ENCODE data around the gene BLOC1S1. TPM values are rescaled to one million over a fixed set of nuclear protein-coding genes. Genes with fewer than 3 reads are reported as not detected.

The BLOC1S1 gene
- total and polyA plus RNA-seq, 4 donors, result 87.3 to 351 (median 181) TPM

DNA sequence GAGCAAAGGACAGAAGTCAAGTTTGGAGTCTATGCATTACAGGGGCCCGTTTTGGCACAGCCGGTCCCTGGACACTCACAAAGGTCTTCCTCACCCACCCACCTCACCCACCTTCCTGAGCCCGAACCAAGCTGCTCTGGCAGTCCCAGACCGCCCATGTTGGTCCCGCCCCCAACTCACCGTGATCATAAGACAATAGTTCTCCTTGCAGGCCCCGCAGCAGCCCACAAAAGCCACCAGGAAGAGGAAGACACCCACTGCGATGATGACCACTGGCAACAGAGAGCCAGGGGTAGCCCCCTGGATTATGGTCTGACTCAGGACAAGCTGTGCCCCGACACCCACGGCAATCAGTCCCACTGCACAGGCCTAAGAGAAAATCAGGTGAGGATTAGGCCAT lies 11.1 kb downstream of the BLOC1S1 start:
- Histone ChIP-seq H3K4me1 (ENCODE audit: control insufficient read depth in 1 of 2, insufficient read depth in 2 of 2, low read length in 2 of 2) (no peaks in the 10 kb centered on the region), H3K4me3 (ENCODE audit: low read length in 2 of 2) (peak overlapping the region in 1 of 2 donors; percentile 92), H3K27ac (ENCODE audit: low read depth in 1 of 2, low read length in 2 of 2) (peak overlapping the region in 1 of 2 donors; percentile 9), H3K9me3 (ENCODE audit: control insufficient read depth, low read length) (no peaks in the 10 kb centered on the region), H3K36me3 (ENCODE audit: control insufficient read depth in 1 of 2, insufficient read depth in 2 of 2, low read length in 1 of 2) (no peaks in the 10 kb centered on the region), H3K27me3 (ENCODE audit: control insufficient read depth in 1 of 2, insufficient read depth in 2 of 2, low read length in 1 of 2) (no peaks in the 10 kb centered on the region)
- no peak for DNase-seq
- no peak for ATAC-seq (ENCODE audit: low FRiP score)
- intact Hi-C loops (cut with DNase I), result no loop called here
- WGBS, 2 donors, result 27 to 33% methylated on average over 10 of the region's 10 CpGs

DNA sequence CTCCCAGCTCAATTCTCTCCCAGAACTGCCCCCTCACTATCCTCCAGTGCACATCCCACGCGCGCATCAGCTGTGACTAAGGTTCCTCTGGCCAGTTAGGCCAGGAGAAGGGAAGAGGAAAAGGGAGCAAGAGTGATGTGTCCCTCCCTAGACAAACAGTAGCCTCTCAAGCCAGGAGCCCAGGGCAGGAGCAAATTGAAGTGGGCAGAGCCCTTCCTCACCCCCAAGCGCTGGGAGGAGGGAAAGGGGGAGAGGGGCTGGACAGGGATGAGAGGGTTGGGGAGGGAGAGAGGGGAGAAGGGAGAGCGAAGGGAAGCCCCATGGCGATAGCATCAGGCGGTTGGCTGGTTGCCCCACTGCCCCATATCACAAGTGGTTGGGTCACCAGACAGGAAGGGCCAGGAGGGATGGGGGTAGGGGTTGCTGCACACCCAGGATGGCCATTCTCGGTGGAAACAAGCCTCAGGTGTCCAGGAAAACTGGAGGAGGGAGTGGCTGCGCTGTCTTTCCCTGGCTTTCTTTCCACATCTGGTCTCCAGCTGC lies 11.9 kb downstream of the BLOC1S1 start:
- intact Hi-C loops (cut with DNase I), result no loop called here
- no peaks in the 10 kb centered on the region for H3K36me3 ChIP-seq (ENCODE audit: control insufficient read depth in 1 of 2, insufficient read depth in 2 of 2, low read length in 1 of 2)
- H3K9me3 ChIP-seq (ENCODE audit: control insufficient read depth, low read length), result no peaks in the 10 kb centered on the region
- H3K27me3 ChIP-seq (ENCODE audit: control insufficient read depth in 1 of 2, insufficient read depth in 2 of 2, low read length in 1 of 2), result no peaks in the 10 kb centered on the region
- ATAC-seq (ENCODE audit: low FRiP score), result no peak
- WGBS, 2 donors, result 3 to 4% methylated on average over 9 of the region's 9 CpGs
- DNase-seq, result peak; percentile 83 to 87
- peak overlapping the region; percentile 92 to 94 for H3K4me3 ChIP-seq (ENCODE audit: low read length in 2 of 2)
- no peaks in the 10 kb centered on the region for H3K4me1 ChIP-seq (ENCODE audit: control insufficient read depth in 1 of 2, insufficient read depth in 2 of 2, low read length in 2 of 2)
- H3K27ac ChIP-seq (ENCODE audit: low read depth in 1 of 2, low read length in 2 of 2), result peak overlapping the region in 1 of 2 donors; percentile 61

DNA sequence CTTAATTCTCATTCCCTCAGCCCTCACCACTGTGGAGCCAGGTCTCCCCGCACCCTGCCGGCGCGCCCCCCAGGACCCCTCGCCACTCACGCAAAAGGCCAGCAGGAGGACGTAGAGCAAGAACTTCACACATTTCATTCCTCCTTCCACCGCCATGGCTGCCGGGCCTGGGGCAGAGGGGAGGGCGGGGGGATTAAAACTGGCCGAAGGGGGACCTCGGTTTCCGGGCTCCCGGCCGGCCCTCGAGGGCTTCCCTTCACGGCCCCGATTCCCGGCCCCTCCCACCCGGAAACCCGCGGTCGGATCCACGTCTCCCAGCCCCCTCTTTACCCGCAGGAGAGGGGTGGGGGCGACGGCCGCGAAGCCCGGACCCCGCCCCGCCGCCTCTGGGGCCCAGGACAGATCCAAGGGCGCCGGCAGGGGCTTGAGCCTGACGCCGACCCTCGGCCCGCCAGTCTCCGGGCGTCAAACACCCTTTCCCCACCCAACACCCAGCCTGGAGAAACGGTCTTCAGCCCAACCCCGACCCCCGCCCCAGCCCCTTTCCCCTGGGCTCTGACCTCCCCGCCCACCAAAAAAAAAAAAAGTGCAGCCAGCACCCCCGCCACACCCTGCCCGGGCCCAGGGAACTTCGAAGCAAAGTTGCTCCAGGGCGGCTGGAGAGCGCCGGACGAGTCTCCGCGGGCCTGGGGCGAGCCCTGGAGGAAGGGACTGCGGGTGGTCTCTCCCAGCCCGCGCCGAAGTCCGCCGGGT lies 12.5 kb downstream of the BLOC1S1 start:
- DNase-seq, result peak; percentile 92 to 93
- intact Hi-C loops (cut with DNase I), result no loop called here
- peak; percentile 83 for ATAC-seq (ENCODE audit: low FRiP score)
- Histone ChIP-seq H3K36me3 (ENCODE audit: control insufficient read depth in 1 of 2, insufficient read depth in 2 of 2, low read length in 1 of 2) (no peaks in the 10 kb centered on the region), H3K4me3 (ENCODE audit: low read length in 2 of 2) (peak overlapping the region; percentile 92 to 94), H3K27ac (ENCODE audit: low read depth in 1 of 2, low read length in 2 of 2) (peak overlapping the region; percentile 84 to 94), H3K4me1 (ENCODE audit: control insufficient read depth in 1 of 2, insufficient read depth in 2 of 2, low read length in 2 of 2) (no peaks in the 10 kb centered on the region), H3K9me3 (ENCODE audit: control insufficient read depth, low read length) (no peaks in the 10 kb centered on the region), H3K27me3 (ENCODE audit: control insufficient read depth in 1 of 2, insufficient read depth in 2 of 2, low read length in 1 of 2) (no peaks in the 10 kb centered on the region)
- 0 to 1% methylated on average over 47 to 61 of the region's 61 CpGs for WGBS, 2 donors

DNA sequence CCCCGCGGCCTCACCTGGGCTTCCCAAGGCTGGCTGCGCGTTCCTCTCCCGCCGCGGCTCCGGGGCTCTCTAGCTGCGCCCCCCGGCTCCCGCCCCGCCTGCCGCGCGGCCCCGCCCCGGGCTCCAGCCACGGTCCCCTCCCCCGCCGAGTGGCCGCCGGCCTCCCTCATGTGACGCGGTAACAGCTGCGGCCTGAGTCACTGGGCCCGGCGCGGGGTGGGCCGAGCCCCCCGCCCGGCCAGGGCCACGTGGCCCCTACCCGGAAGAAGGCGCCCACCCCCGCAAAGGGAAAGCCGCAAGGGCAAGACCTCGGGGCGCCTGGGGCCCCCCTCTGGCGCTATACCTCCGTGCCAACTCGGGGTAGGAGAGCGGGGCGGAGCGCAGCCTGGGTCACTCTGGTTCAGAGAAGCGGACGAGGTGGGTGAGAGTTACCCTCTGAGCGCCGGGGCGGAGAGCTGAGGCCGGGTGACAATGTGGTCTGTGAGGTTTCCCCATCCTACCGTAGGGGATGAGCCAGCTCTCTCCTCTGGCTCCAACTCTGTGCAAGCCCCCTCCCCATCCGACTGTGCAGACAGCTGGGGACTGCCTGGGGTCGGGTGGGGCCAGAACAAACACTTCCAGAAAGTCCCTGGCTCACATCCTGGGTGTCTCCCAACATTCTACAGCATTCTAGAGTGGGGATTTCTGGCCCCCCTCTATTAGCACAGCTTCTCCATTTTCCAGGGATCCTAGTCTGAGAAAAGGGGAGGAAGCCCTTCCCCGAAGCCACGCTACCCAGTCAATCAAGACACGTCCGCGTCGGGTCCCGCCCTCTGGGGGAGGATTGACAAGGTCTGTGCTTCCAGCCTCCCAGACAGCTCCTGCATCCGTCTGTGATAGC lies 13.3 kb downstream of the BLOC1S1 start, which contains the start of gene CD63:
Gene CD63 (minus strand): TSS at position 71 of the 880 bp plus-strand sequence. CDS start 668 bp downstream, outside the sequence.
- no peaks in the 10 kb centered on the region for H3K36me3 ChIP-seq (ENCODE audit: control insufficient read depth in 1 of 2, insufficient read depth in 2 of 2, low read length in 1 of 2)
- H3K27me3 ChIP-seq (ENCODE audit: control insufficient read depth in 1 of 2, insufficient read depth in 2 of 2, low read length in 1 of 2), result no peaks in the 10 kb centered on the region
- H3K4me1 ChIP-seq (ENCODE audit: control insufficient read depth in 1 of 2, insufficient read depth in 2 of 2, low read length in 2 of 2), result no peaks in the 10 kb centered on the region
- peak; percentile 92 for ATAC-seq (ENCODE audit: low FRiP score)
- no peaks in the 10 kb centered on the region for H3K9me3 ChIP-seq (ENCODE audit: control insufficient read depth, low read length)
- peak within 1 kb of the TSS; percentile 92 to 94 for H3K4me3 ChIP-seq (ENCODE audit: low read length in 2 of 2)
- peak; percentile 97 for DNase-seq
- peak within 1 kb of the TSS; percentile 84 to 99 for H3K27ac ChIP-seq (ENCODE audit: low read depth in 1 of 2, low read length in 2 of 2)
- intact Hi-C loops (cut with DNase I), result no loop called here
- 1% methylated on average over 56 to 61 of the region's 61 CpGs for WGBS, 2 donors

DNA sequence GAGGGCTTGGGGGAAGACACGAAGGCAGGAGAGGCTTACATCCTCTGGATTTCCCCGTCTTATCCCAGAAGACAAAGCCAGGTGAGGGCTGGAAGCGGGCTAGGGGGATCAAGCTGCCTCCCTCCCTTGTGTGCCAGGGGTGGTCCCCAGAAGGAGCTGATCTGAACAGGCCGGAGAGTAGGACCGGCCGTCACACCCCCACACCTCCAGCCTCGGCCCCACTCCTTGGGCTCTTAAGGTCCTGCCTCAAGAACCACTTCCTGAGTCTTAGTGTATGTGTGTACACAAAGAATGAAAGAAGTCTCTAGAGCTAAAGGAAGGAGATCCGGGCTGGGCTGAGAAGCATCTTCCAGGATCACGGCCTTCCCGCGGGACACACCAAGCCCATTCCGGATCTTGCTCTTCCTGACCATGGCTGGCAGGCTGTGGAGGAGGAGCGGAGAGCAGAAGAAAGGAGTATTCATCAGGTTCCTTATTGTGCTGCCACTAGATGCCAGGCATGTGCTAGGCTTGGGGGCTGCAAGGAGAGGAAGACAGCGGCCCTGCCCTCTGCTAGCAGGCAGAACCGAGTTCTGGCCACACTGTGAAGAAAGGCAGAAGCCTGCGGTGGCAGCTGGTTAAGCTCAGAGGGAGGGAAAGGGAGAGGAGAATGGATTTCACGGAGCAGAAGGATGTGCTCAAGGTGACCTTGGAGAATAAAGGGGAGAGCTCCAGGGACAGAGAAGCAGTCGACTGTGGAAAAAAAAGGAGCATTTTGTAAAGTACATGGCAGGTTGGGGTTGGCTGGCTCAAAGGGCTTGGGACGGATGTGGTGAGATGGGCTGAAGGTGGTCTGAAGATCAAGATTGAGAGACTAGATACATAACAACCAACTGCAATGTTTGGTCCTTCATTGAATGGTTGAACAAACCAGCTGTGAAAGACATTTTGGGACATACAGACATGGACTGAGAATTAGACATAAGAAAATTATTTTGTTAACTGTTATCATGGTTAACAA lies 14.3 kb downstream of the BLOC1S1 start:
- Histone ChIP-seq H3K4me1 (ENCODE audit: control insufficient read depth in 1 of 2, insufficient read depth in 2 of 2, low read length in 2 of 2) (no peaks in the 10 kb centered on the region), H3K4me3 (ENCODE audit: low read length in 2 of 2) (peak overlapping the region; percentile 1 to 92), H3K36me3 (ENCODE audit: control insufficient read depth in 1 of 2, insufficient read depth in 2 of 2, low read length in 1 of 2) (no peaks in the 10 kb centered on the region), H3K27ac (ENCODE audit: low read depth in 1 of 2, low read length in 2 of 2) (peak overlapping the region; percentile 46 to 99), H3K27me3 (ENCODE audit: control insufficient read depth in 1 of 2, insufficient read depth in 2 of 2, low read length in 1 of 2) (no peaks in the 10 kb centered on the region), H3K9me3 (ENCODE audit: control insufficient read depth, low read length) (no peaks in the 10 kb centered on the region)
- ATAC-seq (ENCODE audit: low FRiP score) (peak; percentile 13), DNase-seq (peak in 1 of 2 donors; percentile 70)
- intact Hi-C loops (cut with DNase I), result loop anchor here in 1 of 2 donors (10.0 kb wide), 1 partner anchor 235 kb away; the partner anchor contains the start of genes CDK2 and PMEL
- WGBS, 2 donors, result 2% methylated on average over 19 of the region's 19 CpGs

DNA sequence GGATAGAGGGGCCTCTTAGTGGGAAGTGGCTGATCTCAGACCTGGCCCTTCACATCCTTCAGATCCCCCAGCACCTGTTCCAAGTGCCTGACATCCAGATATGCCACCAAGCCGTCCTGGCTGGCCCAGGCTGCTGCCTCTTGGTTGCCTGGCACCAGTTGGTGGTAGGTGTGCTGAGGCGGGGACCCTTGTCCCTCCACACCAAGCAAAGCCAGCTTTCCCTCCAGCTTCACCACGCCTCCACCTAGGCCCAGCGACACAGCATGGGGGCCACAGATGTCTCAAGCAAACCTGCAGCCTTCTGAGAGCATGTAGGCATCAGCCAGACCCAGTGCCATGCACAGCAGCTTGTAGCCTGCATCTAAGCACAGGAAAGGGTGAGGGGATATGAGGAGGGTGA lies 16.4 kb downstream of the BLOC1S1 start:
- H3K36me3 ChIP-seq (ENCODE audit: control insufficient read depth in 1 of 2, insufficient read depth in 2 of 2, low read length in 1 of 2), result no peaks in the 10 kb centered on the region
- no peak overlapping the region for H3K27ac ChIP-seq (ENCODE audit: low read depth in 1 of 2, low read length in 2 of 2)
- 79 to 81% methylated on average over 4 of the region's 4 CpGs for WGBS, 2 donors
- no peaks in the 10 kb centered on the region for H3K9me3 ChIP-seq (ENCODE audit: control insufficient read depth, low read length)
- intact Hi-C loops (cut with DNase I), result loop anchor here in 1 of 2 donors (10.0 kb wide), 1 partner anchor 233 kb away; the partner anchor contains the start of genes CDK2 and PMEL
- no peak for ATAC-seq (ENCODE audit: low FRiP score)
- H3K27me3 ChIP-seq (ENCODE audit: control insufficient read depth in 1 of 2, insufficient read depth in 2 of 2, low read length in 1 of 2), result no peaks in the 10 kb centered on the region
- no peak for DNase-seq
- H3K4me3 ChIP-seq (ENCODE audit: low read length in 2 of 2), result no peak overlapping the region
- H3K4me1 ChIP-seq (ENCODE audit: control insufficient read depth in 1 of 2, insufficient read depth in 2 of 2, low read length in 2 of 2), result no peaks in the 10 kb centered on the region

- intact Hi-C loops (cut with DNase I), result loop anchor here in 1 of 2 donors (10.0 kb wide), 1 partner anchor 232 kb away; the partner anchor contains the start of genes CDK2 and PMEL
- Histone ChIP-seq H3K36me3 (ENCODE audit: control insufficient read depth in 1 of 2, insufficient read depth in 2 of 2, low read length in 1 of 2) (no peaks in the 10 kb centered on the region), H3K27ac (ENCODE audit: low read depth in 1 of 2, low read length in 2 of 2) (no peak overlapping the region), H3K4me3 (ENCODE audit: low read length in 2 of 2) (no peak overlapping the region), H3K4me1 (ENCODE audit: control insufficient read depth in 1 of 2, insufficient read depth in 2 of 2, low read length in 2 of 2) (no peaks in the 10 kb centered on the region), H3K9me3 (ENCODE audit: control insufficient read depth, low read length) (no peaks in the 10 kb centered on the region), H3K27me3 (ENCODE audit: control insufficient read depth in 1 of 2, insufficient read depth in 2 of 2, low read length in 1 of 2) (no peaks in the 10 kb centered on the region)
- 81 to 85% methylated on average over 14 of the region's 14 CpGs for WGBS, 2 donors
- ATAC-seq (ENCODE audit: low FRiP score) (no peak), DNase-seq (no peak)
Measured at GRCh38 chr12:55733021-55733555, 17.2 kb downstream of the BLOC1S1 start.

Data from aorta (tissue), 5 donors.